ENCODE results near the gene RPL28.

DNA sequence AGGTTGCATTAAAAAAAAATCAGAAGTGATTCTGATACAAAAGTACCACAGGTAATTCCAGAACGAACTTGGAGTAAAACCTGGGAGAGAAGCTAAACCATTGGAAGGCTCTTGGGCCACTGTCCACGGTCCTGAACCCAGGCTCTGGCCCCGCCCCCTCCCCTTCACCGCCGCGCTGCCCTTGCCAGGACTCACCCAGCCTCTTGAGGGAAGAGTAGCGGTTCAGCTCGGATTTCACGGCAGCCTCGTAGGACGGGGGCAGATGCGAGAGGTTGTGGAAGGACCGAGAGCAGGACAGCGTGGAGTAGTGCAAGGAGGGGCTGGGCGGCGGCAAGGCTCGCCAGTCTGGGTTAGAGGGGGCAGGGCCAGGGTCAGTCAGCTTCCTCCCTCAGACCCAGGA is 51.7 kb downstream of the RPL28 start:
- TF ChIP-seq, protein P1, sequence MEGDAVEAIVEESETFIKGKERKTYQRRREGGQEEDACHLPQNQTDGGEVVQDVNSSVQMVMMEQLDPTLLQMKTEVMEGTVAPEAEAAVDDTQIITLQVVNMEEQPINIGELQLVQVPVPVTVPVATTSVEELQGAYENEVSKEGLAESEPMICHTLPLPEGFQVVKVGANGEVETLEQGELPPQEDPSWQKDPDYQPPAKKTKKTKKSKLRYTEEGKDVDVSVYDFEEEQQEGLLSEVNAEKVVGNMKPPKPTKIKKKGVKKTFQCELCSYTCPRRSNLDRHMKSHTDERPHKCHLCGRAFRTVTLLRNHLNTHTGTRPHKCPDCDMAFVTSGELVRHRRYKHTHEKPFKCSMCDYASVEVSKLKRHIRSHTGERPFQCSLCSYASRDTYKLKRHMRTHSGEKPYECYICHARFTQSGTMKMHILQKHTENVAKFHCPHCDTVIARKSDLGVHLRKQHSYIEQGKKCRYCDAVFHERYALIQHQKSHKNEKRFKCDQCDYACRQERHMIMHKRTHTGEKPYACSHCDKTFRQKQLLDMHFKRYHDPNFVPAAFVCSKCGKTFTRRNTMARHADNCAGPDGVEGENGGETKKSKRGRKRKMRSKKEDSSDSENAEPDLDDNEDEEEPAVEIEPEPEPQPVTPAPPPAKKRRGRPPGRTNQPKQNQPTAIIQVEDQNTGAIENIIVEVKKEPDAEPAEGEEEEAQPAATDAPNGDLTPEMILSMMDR (IDR thresholded peaks at IDR 0.05 in 8 of 11, conservative IDR thresholded peaks at IDR 0.05 in 3 of 11) = no peak
- no peak for TF ChIP-seq POLR2A (IDR thresholded peaks at IDR 0.05)

Data from spleen (tissue), 7 donors.